ENCODE measurements around the gene SLC26A4.

DNA sequence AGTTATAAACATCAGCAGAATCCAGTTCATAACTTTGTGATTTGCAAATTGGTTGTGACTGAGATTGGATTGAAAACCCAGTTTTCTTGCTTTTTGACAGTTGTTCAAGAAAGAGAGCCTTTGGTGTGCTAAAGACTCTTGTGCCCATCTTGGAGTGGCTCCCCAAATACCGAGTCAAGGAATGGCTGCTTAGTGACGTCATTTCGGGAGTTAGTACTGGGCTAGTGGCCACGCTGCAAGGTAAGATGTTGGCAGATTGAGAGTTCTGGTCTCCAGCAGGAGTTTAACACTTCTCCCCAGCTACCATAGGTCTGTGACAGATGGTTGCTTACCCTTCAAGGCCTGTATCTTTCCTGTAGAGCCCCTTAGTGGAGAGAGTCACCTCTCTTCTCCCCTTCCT is 2.6 kb downstream of the SLC26A4 start:
- TF ChIP-seq, protein P1, sequence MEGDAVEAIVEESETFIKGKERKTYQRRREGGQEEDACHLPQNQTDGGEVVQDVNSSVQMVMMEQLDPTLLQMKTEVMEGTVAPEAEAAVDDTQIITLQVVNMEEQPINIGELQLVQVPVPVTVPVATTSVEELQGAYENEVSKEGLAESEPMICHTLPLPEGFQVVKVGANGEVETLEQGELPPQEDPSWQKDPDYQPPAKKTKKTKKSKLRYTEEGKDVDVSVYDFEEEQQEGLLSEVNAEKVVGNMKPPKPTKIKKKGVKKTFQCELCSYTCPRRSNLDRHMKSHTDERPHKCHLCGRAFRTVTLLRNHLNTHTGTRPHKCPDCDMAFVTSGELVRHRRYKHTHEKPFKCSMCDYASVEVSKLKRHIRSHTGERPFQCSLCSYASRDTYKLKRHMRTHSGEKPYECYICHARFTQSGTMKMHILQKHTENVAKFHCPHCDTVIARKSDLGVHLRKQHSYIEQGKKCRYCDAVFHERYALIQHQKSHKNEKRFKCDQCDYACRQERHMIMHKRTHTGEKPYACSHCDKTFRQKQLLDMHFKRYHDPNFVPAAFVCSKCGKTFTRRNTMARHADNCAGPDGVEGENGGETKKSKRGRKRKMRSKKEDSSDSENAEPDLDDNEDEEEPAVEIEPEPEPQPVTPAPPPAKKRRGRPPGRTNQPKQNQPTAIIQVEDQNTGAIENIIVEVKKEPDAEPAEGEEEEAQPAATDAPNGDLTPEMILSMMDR (IDR thresholded peaks at IDR 0.05), result no peak
- TF ChIP-seq POLR2A (IDR thresholded peaks at IDR 0.05), result no peak
